ENCODE measurements around the gene SSPN. TPM values are rescaled to one million over a fixed set of nuclear protein-coding genes. Genes with fewer than 3 reads are reported as not detected.

Gene SSPN
- total RNA-seq (2014; rRNA removed; shearing (Covaris generic)), result 0.31 and 1.1 TPM in 2 replicates

- peak within 1 kb of the TSS; percentile 57 for H3K4me3 ChIP-seq (ENCODE audit: insufficient read depth, low read depth, low read length)
- H3K27me3 ChIP-seq (ENCODE audit: control insufficient read depth, insufficient read depth, low read length), result peaks cover 31% of the 10 kb centered on the region
- peak; percentile 57 for DNase-seq
- H3K36me3 ChIP-seq (replicated peaks; ENCODE audit: control insufficient read depth, insufficient read depth, low read length), result no peaks in the 10 kb centered on the region
Measured at GRCh38 chr12:26195250-26195640, at the start of gene SSPN. SSPN (plus strand) TSS chr12:26195573; CDS start chr12:26195673, 100 bp downstream.

- Histone ChIP-seq H3K27me3 (ENCODE audit: control insufficient read depth, insufficient read depth, low read length) (no peaks in the 10 kb centered on the region), H3K36me3 (replicated peaks; ENCODE audit: control insufficient read depth, insufficient read depth, low read length) (no peaks in the 10 kb centered on the region), H3K4me3 (ENCODE audit: insufficient read depth, low read depth, low read length) (no peak overlapping the region)
- no peak for DNase-seq
Measured at GRCh38 chr12:26148291-26148690, 47.1 kb upstream of the SSPN start.

DNA sequence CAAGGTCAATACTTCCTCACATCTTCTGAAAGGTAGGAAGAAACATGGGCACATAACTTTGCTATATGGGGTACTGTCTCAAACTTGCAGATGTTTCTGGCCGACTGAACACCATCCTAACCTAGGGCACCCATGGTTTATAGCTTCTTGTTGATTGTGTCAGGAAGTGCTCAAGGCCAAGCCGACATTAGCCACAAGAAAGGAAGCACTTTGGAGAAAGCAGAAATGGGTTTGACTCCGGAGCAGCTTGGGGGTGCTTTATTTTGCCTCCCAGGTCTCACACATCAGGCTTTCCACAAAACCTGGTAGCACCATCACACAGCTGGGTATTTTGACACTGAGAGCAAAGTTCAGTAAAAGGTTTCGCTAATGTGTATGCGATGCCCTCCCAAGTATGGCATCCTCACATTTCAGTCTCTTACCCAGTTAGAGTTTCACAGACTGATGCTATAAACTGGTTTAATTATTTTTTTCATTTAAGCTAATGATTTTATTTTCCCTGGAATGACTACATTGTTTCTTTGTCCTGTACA lies 45.3 kb upstream of the SSPN start:
- DNase-seq, result no peak
- Histone ChIP-seq H3K27me3 (ENCODE audit: control insufficient read depth, insufficient read depth, low read length) (no peaks in the 10 kb centered on the region), H3K36me3 (replicated peaks; ENCODE audit: control insufficient read depth, insufficient read depth, low read length) (no peaks in the 10 kb centered on the region), H3K4me3 (ENCODE audit: insufficient read depth, low read depth, low read length) (no peak overlapping the region)

DNA sequence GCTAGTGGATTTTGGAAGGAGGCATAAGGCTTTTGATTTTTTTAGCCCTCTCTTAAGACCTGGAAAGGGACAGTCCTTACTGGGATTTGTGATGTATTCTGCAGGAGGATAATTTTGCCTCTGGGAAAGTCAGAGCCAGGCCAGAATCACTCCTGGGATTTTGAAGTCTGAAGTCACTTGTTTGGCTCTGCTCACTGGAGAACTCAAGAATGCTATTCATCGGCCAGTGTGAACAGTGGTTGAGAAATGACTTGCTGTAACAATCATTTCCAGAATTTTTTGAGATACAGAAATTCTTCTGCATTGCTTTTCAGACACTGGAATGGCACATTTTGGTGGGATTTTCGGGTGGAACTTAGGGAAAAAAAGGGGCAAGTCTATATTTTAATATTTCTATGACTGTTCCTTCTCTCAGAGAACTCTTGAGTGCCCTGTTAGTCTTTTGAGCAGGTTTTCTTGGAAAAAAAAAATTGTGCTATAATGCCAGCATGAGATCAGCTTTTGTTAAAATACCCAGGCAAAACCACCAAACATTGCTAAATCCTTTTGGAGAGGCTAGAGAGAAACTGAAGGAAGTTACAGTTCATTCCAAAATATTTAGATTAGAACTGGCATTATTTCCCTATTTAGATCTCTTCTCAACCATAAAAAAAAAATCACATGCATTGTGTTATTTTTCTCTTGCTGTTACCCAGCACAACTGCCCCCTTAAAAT lies 44.5 kb upstream of the SSPN start:
- DNase-seq, result no peak
- no peaks in the 10 kb centered on the region for H3K36me3 ChIP-seq (replicated peaks; ENCODE audit: control insufficient read depth, insufficient read depth, low read length)
- no peak overlapping the region for H3K4me3 ChIP-seq (ENCODE audit: insufficient read depth, low read depth, low read length)
- no peaks in the 10 kb centered on the region for H3K27me3 ChIP-seq (ENCODE audit: control insufficient read depth, insufficient read depth, low read length)

DNA sequence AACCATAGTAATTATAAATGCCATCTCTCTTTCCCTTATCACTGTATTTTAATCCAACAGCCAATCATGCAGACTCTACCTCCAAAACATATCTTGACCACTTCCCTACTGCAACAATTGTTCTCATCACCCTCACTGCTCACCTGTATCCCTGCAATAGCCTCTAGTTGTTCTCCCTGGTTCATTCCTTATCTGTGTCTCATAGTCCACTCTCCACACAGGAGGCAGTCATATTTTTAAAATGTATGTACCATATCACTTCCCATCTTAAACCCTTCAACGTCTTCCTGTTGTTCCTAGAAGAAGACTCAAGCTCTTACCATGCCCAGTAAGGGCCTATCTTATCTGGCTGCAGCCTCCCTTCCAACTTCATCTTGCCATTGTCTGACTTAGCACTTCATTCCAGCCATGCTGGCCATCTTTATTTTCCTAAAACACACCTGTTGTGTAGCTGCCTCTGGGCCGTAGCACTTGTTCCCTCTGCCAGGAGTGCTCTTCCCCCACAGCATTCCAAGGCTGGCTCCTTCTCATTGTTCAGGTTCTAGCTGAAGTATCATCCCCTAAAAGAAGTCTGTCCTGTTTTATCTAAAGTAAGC lies 42.8 kb upstream of the SSPN start:
- H3K4me3 ChIP-seq (ENCODE audit: insufficient read depth, low read depth, low read length), result no peak overlapping the region
- no peak for DNase-seq
- H3K27me3 ChIP-seq (ENCODE audit: control insufficient read depth, insufficient read depth, low read length), result no peaks in the 10 kb centered on the region
- H3K36me3 ChIP-seq (replicated peaks; ENCODE audit: control insufficient read depth, insufficient read depth, low read length), result no peaks in the 10 kb centered on the region

DNA sequence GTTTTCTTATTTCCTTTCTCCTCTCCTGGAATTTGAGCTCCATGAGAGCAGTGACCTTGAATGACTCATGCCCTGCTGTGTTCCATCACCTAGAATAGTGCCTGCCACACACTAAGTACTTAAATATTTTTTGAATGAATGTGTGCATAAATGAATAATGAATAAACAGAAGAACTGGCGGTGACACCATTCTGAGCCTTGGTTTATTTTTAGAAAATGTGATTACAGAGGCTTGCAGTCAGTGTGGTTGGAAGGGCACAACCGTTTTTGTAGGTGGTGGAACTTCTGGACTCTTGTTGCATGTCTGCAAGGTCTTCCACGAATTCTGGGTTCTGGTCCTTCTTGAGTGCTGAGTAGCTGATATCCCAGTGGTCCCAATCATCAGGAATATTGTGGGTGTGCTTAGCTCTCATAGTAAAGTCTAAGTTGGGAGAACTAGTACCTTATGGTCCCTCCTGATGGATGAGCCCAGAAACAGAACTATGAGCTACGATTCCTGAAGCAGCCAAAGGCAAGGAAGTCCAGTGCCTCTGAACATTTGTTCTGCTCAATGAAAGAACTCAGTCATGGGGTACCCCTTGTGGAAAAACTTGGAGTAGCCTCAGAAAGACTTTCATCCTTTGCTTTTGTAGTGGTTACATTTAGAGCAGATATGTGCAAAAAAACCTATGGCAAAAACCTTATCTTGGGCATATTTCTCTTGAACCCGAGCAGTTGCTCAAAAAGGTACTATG lies 41.8 kb upstream of the SSPN start:
- no peak for DNase-seq
- H3K4me3 ChIP-seq (ENCODE audit: insufficient read depth, low read depth, low read length), result no peak overlapping the region
- no peaks in the 10 kb centered on the region for H3K27me3 ChIP-seq (ENCODE audit: control insufficient read depth, insufficient read depth, low read length)

GRCh38 chr12:26156201-26156871 lies 39.0 kb upstream of the SSPN start:
- H3K4me3 ChIP-seq (ENCODE audit: insufficient read depth, low read depth, low read length), result no peak overlapping the region
- DNase-seq, result no peak
- H3K36me3 ChIP-seq (replicated peaks; ENCODE audit: control insufficient read depth, insufficient read depth, low read length), result no peaks in the 10 kb centered on the region
- no peaks in the 10 kb centered on the region for H3K27me3 ChIP-seq (ENCODE audit: control insufficient read depth, insufficient read depth, low read length)

More for the DNA sequence above, 41.8 kb upstream of the SSPN start:
- no peaks in the 10 kb centered on the region for H3K36me3 ChIP-seq (replicated peaks; ENCODE audit: control insufficient read depth, insufficient read depth, low read length)

DNA sequence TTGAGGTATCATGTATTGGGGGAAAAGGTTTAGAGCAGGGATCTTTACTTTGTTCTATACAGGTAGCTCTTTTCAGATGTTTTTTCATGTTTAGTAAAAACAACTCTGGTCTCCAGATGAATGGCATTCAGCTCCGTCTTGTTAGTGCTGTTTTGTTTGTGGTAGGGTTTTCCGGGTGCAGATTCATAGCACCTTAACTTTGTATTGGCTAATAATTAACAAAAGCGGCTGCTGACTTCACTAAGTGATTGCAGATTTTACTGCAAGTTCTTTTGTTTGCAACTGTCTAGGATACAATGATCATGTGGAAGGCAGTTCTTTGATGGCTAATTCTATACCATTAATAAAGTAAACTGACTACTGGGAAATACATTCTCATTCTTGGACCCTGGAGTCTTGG lies 38.4 kb upstream of the SSPN start:
- Histone ChIP-seq H3K4me3 (ENCODE audit: insufficient read depth, low read depth, low read length) (no peak overlapping the region), H3K27me3 (ENCODE audit: control insufficient read depth, insufficient read depth, low read length) (no peaks in the 10 kb centered on the region), H3K36me3 (replicated peaks; ENCODE audit: control insufficient read depth, insufficient read depth, low read length) (no peaks in the 10 kb centered on the region)
- no peak for DNase-seq

DNA sequence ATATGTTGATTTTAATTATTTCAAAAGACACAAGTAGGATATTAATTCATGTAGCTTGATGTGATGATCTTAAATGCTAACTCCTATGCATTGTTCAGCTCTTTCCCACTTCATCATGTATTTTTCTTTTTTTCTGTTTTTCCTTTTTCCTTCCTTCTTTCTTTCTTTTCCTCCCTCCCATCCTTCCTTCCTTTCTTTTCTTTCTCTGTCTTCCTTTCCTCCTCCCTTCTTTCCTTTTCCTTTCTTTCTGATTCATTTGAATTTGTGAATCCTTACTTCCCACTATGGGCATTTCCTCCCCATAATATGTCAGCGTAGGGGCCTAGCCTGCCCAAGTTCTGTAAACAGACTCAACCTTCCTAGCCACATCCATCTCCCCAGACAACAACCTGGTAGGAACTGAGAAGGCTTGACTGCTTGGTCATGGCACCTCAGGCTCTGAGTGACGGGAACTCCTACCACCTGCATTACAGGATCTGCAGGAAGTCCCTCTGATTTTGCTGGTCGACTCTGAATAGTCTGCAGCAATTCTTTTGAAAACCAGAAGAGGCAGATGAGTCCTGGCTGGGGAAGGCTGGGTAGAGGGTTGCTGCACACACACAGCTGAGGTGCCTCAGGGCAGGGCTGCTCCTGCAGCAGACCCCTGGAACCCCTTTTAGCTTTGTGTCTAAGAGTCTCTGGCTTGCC lies 37.2 kb upstream of the SSPN start:
- Histone ChIP-seq H3K36me3 (replicated peaks; ENCODE audit: control insufficient read depth, insufficient read depth, low read length) (no peaks in the 10 kb centered on the region), H3K4me3 (ENCODE audit: insufficient read depth, low read depth, low read length) (no peak overlapping the region), H3K27me3 (ENCODE audit: control insufficient read depth, insufficient read depth, low read length) (no peaks in the 10 kb centered on the region)
- DNase-seq, result peak; percentile 19

GRCh38 chr12:26162174-26162573 lies 33.2 kb upstream of the SSPN start:
- Histone ChIP-seq H3K36me3 (replicated peaks; ENCODE audit: control insufficient read depth, insufficient read depth, low read length) (no peaks in the 10 kb centered on the region), H3K27me3 (ENCODE audit: control insufficient read depth, insufficient read depth, low read length) (no peaks in the 10 kb centered on the region), H3K4me3 (ENCODE audit: insufficient read depth, low read depth, low read length) (no peak overlapping the region)
- DNase-seq, result no peak

DNA sequence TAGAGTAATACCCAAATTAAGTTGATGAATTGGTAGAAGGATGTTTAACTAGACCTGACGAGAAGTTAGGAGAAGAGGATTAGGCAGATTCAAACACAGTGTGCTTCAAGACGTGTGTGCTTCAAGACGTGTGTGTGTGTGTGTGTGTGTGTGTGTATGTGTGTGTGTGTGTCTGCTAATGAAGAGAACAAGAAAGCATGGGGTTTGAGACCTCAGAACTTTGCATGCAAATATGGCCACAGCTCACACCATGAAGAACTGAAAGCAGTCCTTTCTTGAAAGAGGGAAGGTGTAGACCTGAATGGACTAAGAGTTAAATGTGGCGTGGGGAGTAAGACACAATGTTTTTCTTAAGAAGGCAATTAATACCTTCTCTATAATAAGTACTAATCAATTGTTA lies 32.5 kb upstream of the SSPN start:
- DNase-seq, result no peak
- Histone ChIP-seq H3K36me3 (replicated peaks; ENCODE audit: control insufficient read depth, insufficient read depth, low read length) (no peaks in the 10 kb centered on the region), H3K27me3 (ENCODE audit: control insufficient read depth, insufficient read depth, low read length) (no peaks in the 10 kb centered on the region), H3K4me3 (ENCODE audit: insufficient read depth, low read depth, low read length) (no peak overlapping the region)

- Histone ChIP-seq H3K4me3 (ENCODE audit: insufficient read depth, low read depth, low read length) (no peak overlapping the region), H3K27me3 (ENCODE audit: control insufficient read depth, insufficient read depth, low read length) (no peaks in the 10 kb centered on the region), H3K36me3 (replicated peaks; ENCODE audit: control insufficient read depth, insufficient read depth, low read length) (no peaks in the 10 kb centered on the region)
- DNase-seq, result no peak
Measured at GRCh38 chr12:26164118-26164517, 31.3 kb upstream of the SSPN start.

DNA sequence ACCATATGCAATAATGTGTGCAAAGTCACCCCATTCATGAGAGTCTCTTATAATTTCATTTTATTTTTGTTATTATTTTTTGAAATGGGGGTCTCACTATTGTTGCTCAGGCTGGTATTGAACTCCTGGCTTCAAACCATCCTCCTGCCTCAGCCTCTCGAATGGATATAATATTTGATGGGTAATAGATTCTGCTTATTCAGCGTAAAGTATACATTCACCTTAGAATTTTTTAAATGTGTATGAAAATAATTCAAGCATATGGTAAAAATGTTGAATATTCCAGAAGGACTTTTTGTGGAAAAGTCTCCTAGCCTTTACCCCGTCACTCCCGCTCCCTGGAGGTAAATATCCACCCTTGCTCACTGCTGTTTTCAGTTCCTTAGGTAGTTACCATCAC lies 23.4 kb upstream of the SSPN start:
- no peak overlapping the region for H3K4me3 ChIP-seq (ENCODE audit: insufficient read depth, low read depth, low read length)
- no peaks in the 10 kb centered on the region for H3K27me3 ChIP-seq (ENCODE audit: control insufficient read depth, insufficient read depth, low read length)
- no peak for DNase-seq
- H3K36me3 ChIP-seq (replicated peaks; ENCODE audit: control insufficient read depth, insufficient read depth, low read length), result no peaks in the 10 kb centered on the region

DNA sequence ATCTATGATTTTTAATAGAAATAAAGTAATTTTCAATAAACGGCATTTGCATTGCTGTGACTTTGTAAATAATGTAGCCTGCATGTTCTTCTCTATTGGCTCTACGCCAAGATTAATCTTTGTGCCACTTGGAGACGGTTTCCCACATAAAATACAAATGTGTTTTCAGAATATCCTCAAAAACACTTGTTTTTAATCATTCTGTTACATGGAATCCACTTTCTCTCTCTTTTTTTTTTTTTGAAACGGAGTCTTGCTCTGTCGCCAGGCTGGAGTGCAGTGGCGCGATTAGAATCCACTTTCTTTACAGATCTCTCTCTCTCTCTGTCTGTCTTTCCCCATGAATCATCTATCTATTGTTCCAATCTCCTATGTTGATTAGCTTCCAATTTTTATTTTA lies 22.8 kb upstream of the SSPN start:
- H3K36me3 ChIP-seq (replicated peaks; ENCODE audit: control insufficient read depth, insufficient read depth, low read length), result no peaks in the 10 kb centered on the region
- no peak for DNase-seq
- no peaks in the 10 kb centered on the region for H3K27me3 ChIP-seq (ENCODE audit: control insufficient read depth, insufficient read depth, low read length)
- no peak overlapping the region for H3K4me3 ChIP-seq (ENCODE audit: insufficient read depth, low read depth, low read length)
